Measurements from ENCODE around the gene TMC6.
A peak's percentile ranks its signal among the peaks of the same experiment; 100 is the strongest.

TMC6 gene

DNA sequence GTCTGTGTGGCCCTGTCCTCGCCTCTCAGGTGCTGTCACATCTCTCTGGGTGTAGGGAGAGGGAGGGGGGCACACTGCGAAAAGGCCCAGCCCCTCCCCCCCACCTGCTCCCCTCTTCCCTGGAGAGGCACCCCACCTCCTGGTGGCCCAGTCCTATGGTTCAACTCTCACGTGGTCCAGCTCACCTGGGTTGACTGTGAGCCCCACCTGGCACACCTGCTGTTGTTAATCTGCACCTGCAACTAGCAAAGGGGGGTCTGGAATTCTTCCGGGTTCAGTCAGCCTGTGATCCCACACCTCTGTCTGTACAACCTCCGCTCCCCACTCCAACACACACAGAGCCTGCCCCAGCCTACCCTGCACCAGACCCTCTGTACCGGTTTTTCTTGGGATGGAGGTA is 37.9 kb upstream of the TMC6 start:
- TF ChIP-seq, protein P1, sequence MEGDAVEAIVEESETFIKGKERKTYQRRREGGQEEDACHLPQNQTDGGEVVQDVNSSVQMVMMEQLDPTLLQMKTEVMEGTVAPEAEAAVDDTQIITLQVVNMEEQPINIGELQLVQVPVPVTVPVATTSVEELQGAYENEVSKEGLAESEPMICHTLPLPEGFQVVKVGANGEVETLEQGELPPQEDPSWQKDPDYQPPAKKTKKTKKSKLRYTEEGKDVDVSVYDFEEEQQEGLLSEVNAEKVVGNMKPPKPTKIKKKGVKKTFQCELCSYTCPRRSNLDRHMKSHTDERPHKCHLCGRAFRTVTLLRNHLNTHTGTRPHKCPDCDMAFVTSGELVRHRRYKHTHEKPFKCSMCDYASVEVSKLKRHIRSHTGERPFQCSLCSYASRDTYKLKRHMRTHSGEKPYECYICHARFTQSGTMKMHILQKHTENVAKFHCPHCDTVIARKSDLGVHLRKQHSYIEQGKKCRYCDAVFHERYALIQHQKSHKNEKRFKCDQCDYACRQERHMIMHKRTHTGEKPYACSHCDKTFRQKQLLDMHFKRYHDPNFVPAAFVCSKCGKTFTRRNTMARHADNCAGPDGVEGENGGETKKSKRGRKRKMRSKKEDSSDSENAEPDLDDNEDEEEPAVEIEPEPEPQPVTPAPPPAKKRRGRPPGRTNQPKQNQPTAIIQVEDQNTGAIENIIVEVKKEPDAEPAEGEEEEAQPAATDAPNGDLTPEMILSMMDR (IDR thresholded peaks at IDR 0.05; ENCODE audit: borderline replicate concordance, control extremely low read depth, extremely low read depth, insufficient read depth, missing control alignments): no peak
- no peak for DNase-seq (ENCODE audit: low spot score)
- in situ Hi-C loops (cut with MboI; ENCODE audit: low sequenced_read_pairs, unreplicated experiment): no loop called here

DNA sequence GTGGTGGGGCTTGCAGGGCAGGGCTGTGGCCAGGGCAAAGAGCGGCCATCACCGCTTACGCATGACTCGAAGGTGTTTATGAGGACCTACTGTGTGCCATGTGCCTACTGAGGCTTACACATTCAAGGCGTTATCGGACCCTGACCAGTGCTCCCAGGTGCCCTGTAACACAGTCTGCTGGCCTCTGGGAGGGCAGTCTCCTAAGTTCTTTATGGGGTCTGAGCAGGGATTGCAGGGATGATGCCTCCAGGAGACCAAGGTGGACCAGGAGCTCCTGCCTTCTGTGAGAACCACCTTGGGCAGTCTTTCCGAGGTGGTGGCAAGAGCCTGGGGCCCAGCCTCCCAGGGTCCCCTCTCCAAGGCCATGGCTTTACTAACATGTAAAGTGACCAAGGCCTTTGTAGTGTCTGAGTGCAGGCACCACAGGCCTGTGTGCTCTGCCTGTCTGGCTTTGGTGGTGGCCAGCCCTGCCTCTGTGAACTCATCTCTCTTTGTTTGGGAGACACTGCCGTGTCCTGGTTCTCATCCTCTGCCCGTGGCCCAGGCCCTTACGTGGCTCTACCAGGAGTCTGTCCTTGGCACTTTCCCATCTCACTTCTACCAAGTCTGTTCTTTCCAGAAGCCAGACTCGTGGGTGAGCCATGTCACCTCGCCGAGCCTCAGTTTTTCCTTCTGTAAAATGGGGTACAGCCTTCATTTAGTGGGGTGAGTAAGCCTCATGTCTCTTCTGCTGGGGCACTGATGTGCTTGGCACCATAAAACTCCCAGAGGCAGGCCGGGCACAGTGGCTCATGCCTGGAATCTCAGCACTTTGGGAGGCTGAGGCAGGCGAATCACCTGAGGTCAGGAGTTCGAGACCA is 36.4 kb upstream of the TMC6 start:
- TF ChIP-seq, protein P1 (IDR thresholded peaks at IDR 0.05; ENCODE audit: borderline replicate concordance, control extremely low read depth, extremely low read depth, insufficient read depth, missing control alignments): no peak
- DNase-seq (ENCODE audit: low spot score): no peak
- in situ Hi-C loops (cut with MboI; ENCODE audit: low sequenced_read_pairs, unreplicated experiment): no loop called here

DNA sequence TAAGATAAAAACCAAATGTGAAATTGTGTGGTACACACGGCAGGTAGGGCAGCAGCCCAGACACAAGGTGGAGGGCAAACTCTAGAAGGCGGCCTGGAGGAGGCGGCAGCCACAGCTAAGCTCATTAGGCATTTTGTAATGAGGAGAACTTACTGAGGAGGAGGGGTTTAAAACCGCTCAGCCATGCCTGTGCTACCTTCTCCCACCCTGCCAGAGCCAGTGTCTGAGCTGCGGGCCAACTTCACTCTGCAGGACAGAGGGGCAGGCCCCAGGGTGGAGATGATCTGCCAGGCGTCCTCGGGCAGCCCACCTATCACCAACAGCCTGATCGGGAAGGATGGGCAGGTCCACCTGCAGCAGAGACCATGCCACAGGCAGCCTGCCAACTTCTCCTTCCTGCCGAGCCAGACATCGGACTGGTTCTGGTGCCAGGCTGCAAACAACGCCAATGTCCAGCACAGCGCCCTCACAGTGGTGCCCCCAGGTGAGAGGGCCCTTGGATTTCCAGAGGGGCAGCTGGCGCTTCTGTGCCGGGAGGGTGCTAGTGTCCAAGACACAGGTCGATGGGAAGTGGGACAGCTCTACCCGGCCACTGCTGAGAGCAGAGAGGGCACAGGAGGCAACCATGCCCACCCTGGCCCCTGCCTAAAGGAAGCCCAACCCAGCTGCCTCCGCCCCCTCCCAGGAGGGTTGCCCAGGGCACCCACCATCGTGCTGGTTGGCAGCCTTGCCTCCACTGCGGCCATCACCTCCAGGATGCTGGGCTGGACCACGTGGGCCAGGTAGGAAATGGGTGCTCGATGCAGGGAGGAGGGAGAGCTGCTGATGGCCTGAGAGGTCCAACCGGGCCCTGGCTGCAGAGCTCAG is 35.6 kb upstream of the TMC6 start:
- in situ Hi-C loops (cut with MboI; ENCODE audit: low sequenced_read_pairs, unreplicated experiment): no loop called here
- DNase-seq (ENCODE audit: low spot score): no peak
- TF ChIP-seq, protein P1 (IDR thresholded peaks at IDR 0.05; ENCODE audit: borderline replicate concordance, control extremely low read depth, extremely low read depth, insufficient read depth, missing control alignments): no peak

DNA sequence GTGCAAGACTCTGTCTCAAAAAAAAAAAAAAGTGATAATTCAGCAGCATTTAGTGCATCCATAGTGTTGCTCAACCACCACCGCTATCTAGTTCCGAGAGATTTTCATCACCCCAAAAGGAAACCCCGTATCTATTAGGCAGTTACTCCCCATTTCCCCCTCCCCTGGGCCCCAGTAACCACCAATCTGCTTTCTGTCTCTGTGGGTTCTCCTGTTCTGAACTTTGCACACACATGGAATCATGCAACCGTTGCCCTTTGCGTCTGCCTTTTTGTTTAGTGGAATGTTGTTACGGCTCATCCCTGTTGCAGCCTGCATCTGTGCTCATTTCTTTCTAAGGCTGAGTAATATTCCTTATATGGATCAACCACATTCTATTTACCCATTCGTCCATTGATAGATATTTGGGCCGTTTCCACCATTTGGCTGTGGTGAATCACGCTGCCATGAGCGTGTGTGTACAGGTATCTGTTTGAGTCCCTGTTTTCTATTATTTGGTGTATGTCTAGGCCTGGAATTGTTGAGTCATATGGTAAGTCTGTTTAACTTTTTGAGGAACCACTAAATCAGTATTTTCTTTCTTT is 31.1 kb upstream of the TMC6 start:
- in situ Hi-C loops (cut with MboI; ENCODE audit: low sequenced_read_pairs, unreplicated experiment): no loop called here
- DNase-seq (ENCODE audit: low spot score): no peak
- TF ChIP-seq, protein P1 (IDR thresholded peaks at IDR 0.05; ENCODE audit: borderline replicate concordance, control extremely low read depth, extremely low read depth, insufficient read depth, missing control alignments): no peak

DNA sequence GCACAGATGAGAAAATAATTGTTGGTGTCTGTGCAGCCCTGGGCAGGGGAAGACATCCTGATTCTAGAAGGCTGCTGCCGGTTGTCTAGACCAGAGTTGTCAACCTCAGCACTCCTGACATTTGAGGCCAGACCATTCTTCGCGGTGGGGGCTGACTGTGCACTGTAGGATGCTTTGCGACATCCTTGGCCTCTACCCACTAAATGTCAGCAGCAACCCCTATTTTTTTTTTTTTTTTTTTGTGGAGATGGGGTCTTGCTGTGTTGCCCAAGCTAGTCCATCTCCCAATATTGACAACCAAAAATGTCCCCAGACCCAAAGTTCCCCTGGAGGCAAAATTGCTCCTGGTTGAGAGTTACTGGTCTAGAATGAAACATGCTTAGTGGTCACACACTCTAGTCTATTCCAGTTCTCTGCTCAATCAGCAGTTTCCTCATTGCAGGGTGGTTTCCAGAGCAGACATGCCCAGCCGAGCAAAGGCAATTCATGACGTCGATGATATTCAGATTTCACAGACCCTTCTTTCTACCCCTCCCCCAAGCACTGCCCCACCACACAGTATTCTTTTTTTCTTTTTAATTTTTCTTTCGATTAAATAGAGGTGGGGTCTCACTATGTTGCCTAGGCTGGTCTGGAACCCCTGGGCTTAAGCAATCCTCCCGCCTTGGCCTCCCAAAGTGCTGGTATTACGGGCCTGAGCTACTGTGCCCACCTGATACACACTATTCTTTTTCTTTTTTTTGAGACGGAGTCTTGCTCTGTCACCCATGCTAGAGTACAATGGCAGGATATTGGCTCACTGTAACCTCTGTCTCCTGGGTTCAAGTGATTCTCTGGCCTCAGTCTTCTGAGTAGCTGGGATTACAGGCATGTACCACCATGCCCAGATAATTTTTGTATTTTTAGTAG is 26.6 kb upstream of the TMC6 start:
- in situ Hi-C loops (cut with MboI; ENCODE audit: low sequenced_read_pairs, unreplicated experiment): no loop called here
- peak; percentile 80 for DNase-seq (ENCODE audit: low spot score)
- TF ChIP-seq, protein P1 (IDR thresholded peaks at IDR 0.05; ENCODE audit: borderline replicate concordance, control extremely low read depth, extremely low read depth, insufficient read depth, missing control alignments): no peak

Measured in GM13976 (cell line).